ENCODE measurements around the gene DCAF15.
A peak's percentile ranks its signal among the peaks of the same experiment; 100 is the strongest.

GRCh38 chr19:13986348-13986904 lies 34.1 kb downstream of the DCAF15 start:
- TF ChIP-seq POLR2AphosphoS5 (IDR thresholded peaks at IDR 0.05; ENCODE audit: insufficient read depth, low read depth, low read length) (peak; percentile 92), CTCF (IDR thresholded peaks at IDR 0.05; ENCODE audit: extremely low read depth in 1 of 2, insufficient read depth in 1 of 2, low read depth in 1 of 2, low read length in 2 of 2) (no peak), POLR2A (IDR thresholded peaks at IDR 0.05; ENCODE audit: low read depth, low read length) (peak; percentile 58), EZH2 (IDR thresholded peaks at IDR 0.05; ENCODE audit: borderline replicate concordance, low read depth, low read length, severe bottlenecking) (no peak), FOS (IDR thresholded peaks at IDR 0.05; ENCODE audit: borderline replicate concordance, insufficient read depth, low read length) (peak; percentile 46), MAX (IDR thresholded peaks at IDR 0.05; ENCODE audit: insufficient read depth, insufficient read length) (no peak), JUN (IDR thresholded peaks at IDR 0.05; ENCODE audit: borderline replicate concordance, insufficient read depth, insufficient read length, low read depth) (no peak), MYC (IDR thresholded peaks at IDR 0.05; ENCODE audit: low read depth, low read length) (no peak), GATA2 (IDR thresholded peaks at IDR 0.05; ENCODE audit: insufficient read depth, insufficient read length, low read depth, low read length) (no peak)
